Heart right ventricle (tissue), 16 donors: ENCODE data around the gene CACNA1C. TPM values are rescaled to one million over a fixed set of nuclear protein-coding genes. Genes with fewer than 3 reads are reported as not detected.

Experiments
- ATAC-seq, 8 donors: fragments of 200-7000 bp; cut with Tn5 transposase; one replicate each; pipeline ENCODE4 v1.9.1; 2020; ENCODE audit warnings: mild to moderate bottlenecking in 8 of 8, moderate library complexity in 8 of 8, moderate number of reproducible peaks in 1 of 8
- DNase-seq, 2 donors: peaks; one replicate each; pipeline ENCODE4 v3.0.0-alpha.2; 2020
- H3K27ac ChIP-seq, 10 donors: fragments of 200-600 bp; sonication (generic) in 2 of 10; one replicate each; pipeline versions ENCODE4 v1.5.0 to v1.8.0; 2020 to 2022; ENCODE audit warnings: mild to moderate bottlenecking in 3 of 10
- H3K27me3 ChIP-seq, 7 donors: fragments of 200-600 bp; one replicate each; pipeline ENCODE4 v1.8.0; 2021 to 2022; ENCODE audit warnings: mild to moderate bottlenecking in 2 of 7
- H3K36me3 ChIP-seq, 9 donors: fragments of 200-600 bp; sonication (generic) in 1 of 9; one replicate each; pipeline versions ENCODE4 v1.5.0 to v1.8.0; 2020 to 2022; ENCODE audit warnings: mild to moderate bottlenecking in 2 of 9
- H3K4me1 ChIP-seq, 9 donors: fragments of 200-600 bp; sonication (generic) in 1 of 9; one replicate each; pipeline versions ENCODE4 v1.5.0 to v1.8.0; 2020 to 2022; ENCODE audit warnings: mild to moderate bottlenecking in 4 of 9
- H3K4me3 ChIP-seq, 10 donors: fragments of 200-600 bp; sonication (generic) in 2 of 10; one replicate each; pipeline versions ENCODE4 v1.5.0 to v1.8.0; 2020 to 2022; ENCODE audit warnings: mild to moderate bottlenecking in 7 of 10, moderate library complexity in 2 of 10
- H3K9me3 ChIP-seq, 11 donors: fragments of 200-600 bp in 10 of 11; sonication (generic) in 2 of 11; one replicate each; pipeline versions ENCODE4 v1.5.0 to v1.8.0; 2013 to 2022; ENCODE audit warnings: mild to moderate bottlenecking in 2 of 11, control low read depth in 1 of 11, moderate library complexity in 1 of 11
- WGBS, 2 donors: extraction: QIAGEN DNeasy Blood & Tissue Kit; methylation state at CpG; one replicate each; pipeline ENCODE4 v1.1.7; 2013; ENCODE audit warnings: inconsistent platforms in 1 of 2; 5-methylcytosine and 5-hydroxymethylcytosine counted together
- intact Hi-C, 10 donors: fragments of 100-400 bp; cut with DNase I; formaldehyde crosslinking; loops; one replicate each; pipeline versions ENCODE4 v1.11.1 to v1.14.2; 2022
- polyA plus RNA-seq, 2 donors: library from polyadenylated mRNA; stranded (reverse); fragments of 200-250 nt; gene quantifications; one replicate each; pipeline ENCODE4 v1.2.3, GENCODE V29; 2013
- total RNA-seq, 10 donors: library from RNA; stranded (reverse); fragmentation: NEBNext Ultra II Directional in 3 of 10; extraction: Animal tissue kit (Norgen Biotek cat#: 25700) in 3 of 10; gene quantifications; one replicate each; pipeline versions ENCODE4 v1.2.1 to v1.2.4, GENCODE V29; 2021 to 2023
- TF ChIP-seq, protein P1 (sequence below), 9 donors: fragments of 200-600 bp; sonication (generic) in 2 of 9; IDR thresholded peaks; one replicate each; pipeline versions ENCODE4 v1.5.0 to v1.8.0; 2021 to 2022; ENCODE audit warnings: antibody characterized with exemption in 9 of 9, mild to moderate bottlenecking in 5 of 9, moderate library complexity in 1 of 9
- donor health status: Arrhythmogenic right ventricular cardiomyopathy.
- donor health status: ischemic (EF 13 %, LVEDD 7.1; RV severe dilation, severe dysfunction).
- donor health status: healthy with polysubstance abuse.
- donor health status: DM: no; HTN: yes; CAD: no.
- donor health status: DM: no; HTN: no; CAD: no.
- donor health status: ischemic (EF 25% LVEDD 6.9; RV normal size, moderate dysfunction).
- donor health status: ischemic (EF 25% LVEDD 5.7; RV mildly dilated, moderate dysfunction).
- donor health status: healthy.
- donor health status: DM: yes; HTN: yes; CAD: no.
- donor health status: Ischemic cardiomyopathy.
- donor health status: ischemic (EF 35%, LVEDD 5.7; RV mildly dilated, moderate dysfunction).
- donor health status: nonischemic (EF 11% LVEDD 7.7; RV severe dilation, severe dysfunction).
- donor health status: DM: yes; HTN: yes; CAD: no.
- donor health status: PGD.
- donor health status: ischemic (EF 29% LVEDD 5.4; RV normal size, mild dysfunction).
- donor health status: nonischemic (EF 23%, LVEDD 6.1; RV moderate dilation, normal function).

The CACNA1C gene
- total and polyA plus RNA-seq, 12 donors: 19.1 to 222 (median 183) TPM

DNA sequence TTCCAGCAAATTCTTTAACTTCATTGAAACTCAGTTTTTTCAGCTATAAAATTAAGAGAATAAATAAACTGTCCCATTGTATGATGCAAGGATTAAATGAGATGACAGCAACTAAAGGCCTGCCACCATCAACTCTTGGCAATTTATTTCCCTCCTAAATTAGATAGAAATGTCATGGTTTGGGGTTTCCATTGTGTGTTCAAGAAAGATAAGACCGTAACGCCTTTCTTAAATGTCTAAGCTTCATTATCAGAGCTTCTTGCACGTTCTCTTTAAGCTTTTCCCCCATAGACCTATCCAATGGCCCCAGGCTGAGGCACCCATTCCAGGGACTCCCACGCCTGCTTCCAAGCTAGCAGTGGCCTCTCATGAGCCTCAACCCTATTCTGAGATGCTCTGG is 281.9 kb downstream of the CACNA1C start:
- DNase-seq (no peak), ATAC-seq (no peak)
- Histone ChIP-seq H3K27ac (peak overlapping the region in 8 of 10 donors; percentile 21 to 92 (median 90)), H3K9me3 (no peaks in the 10 kb centered on the region), H3K27me3 (no peaks in the 10 kb centered on the region), H3K36me3 (no peaks in the 10 kb centered on the region), H3K4me3 (no peak overlapping the region), H3K4me1 (peaks cover 3 to 98% (median 87%) of the 10 kb centered on the region in 9 donors)
- TF ChIP-seq, protein P1, sequence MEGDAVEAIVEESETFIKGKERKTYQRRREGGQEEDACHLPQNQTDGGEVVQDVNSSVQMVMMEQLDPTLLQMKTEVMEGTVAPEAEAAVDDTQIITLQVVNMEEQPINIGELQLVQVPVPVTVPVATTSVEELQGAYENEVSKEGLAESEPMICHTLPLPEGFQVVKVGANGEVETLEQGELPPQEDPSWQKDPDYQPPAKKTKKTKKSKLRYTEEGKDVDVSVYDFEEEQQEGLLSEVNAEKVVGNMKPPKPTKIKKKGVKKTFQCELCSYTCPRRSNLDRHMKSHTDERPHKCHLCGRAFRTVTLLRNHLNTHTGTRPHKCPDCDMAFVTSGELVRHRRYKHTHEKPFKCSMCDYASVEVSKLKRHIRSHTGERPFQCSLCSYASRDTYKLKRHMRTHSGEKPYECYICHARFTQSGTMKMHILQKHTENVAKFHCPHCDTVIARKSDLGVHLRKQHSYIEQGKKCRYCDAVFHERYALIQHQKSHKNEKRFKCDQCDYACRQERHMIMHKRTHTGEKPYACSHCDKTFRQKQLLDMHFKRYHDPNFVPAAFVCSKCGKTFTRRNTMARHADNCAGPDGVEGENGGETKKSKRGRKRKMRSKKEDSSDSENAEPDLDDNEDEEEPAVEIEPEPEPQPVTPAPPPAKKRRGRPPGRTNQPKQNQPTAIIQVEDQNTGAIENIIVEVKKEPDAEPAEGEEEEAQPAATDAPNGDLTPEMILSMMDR (IDR thresholded peaks at IDR 0.05): no peak
- 91 to 94% methylated on average over 4 of the region's 4 CpGs for WGBS, 2 donors
- intact Hi-C loops: loop anchor here in 1 of 10 donors (5.0 kb wide), 1 partner anchor 257 kb away; no protein-coding TSS in a partner anchor

DNA sequence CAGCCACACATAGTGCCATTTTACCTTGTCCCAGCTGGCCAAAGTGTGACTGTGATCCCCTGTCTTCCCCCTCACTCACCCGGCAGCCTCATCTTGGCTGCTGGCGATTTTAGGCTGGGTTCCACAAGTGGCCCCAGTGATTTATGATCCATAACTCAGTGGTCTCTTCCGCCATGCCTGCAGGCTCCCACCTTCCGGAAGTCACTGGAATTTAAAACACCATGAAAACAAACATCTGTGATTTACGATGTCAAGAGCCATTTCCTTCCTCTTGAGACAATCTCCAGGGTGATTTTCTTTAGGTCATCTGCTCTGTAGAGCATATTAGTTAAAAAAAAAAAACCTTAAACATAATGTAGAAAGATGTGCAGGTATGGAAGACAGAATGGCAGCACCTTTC is 282.3 kb downstream of the CACNA1C start:
- H3K4me1 ChIP-seq: peaks cover 3 to 98% (median 84%) of the 10 kb centered on the region in 9 donors
- no peak for DNase-seq
- WGBS, 2 donors: 71% methylated on average over 5 of the region's 5 CpGs
- H3K4me3 ChIP-seq: no peak overlapping the region
- intact Hi-C loops: loop anchor here in 1 of 10 donors (5.0 kb wide), 1 partner anchor 258 kb away; no protein-coding TSS in a partner anchor
- H3K36me3 ChIP-seq: no peaks in the 10 kb centered on the region
- H3K9me3 ChIP-seq: no peaks in the 10 kb centered on the region
- TF ChIP-seq, protein P1 (IDR thresholded peaks at IDR 0.05): no peak
- ATAC-seq: no peak
- peak overlapping the region in 8 of 10 donors; percentile 21 to 92 (median 90) for H3K27ac ChIP-seq
- no peaks in the 10 kb centered on the region for H3K27me3 ChIP-seq

DNA sequence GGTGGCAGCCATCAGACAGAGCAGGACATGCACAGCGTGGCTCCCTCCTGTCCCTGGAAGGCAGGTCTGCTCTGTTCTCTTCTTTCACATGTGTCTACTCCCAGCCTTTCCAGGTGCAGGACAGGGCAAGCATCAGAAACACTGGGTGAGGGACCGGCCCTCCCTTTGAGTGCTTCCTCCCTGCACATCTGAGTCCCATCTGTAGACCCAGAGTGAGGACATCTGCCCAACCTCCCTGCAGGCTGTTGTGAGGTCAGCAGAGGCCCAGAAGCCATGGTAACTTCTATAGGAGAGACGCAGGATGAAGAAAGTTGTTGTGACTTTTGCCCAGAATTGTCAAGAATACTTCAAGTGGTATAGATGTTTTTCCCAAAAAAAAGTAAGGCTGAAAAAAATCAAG is 282.7 kb downstream of the CACNA1C start:
- no peaks in the 10 kb centered on the region for H3K36me3 ChIP-seq
- TF ChIP-seq, protein P1 (IDR thresholded peaks at IDR 0.05): no peak
- WGBS, 2 donors: 69 to 72% methylated on average over 3 of the region's 3 CpGs
- H3K4me1 ChIP-seq: peaks cover 3 to 98% (median 87%) of the 10 kb centered on the region in 9 donors
- ATAC-seq (peak in 1 of 8 donors; percentile 22), DNase-seq (no peak)
- H3K9me3 ChIP-seq: no peaks in the 10 kb centered on the region
- intact Hi-C loops: loop anchor here in 1 of 10 donors (5.0 kb wide), 1 partner anchor 258 kb away; no protein-coding TSS in a partner anchor
- H3K27me3 ChIP-seq: no peaks in the 10 kb centered on the region
- peak overlapping the region in 7 of 10 donors; percentile 82 to 92 (median 91) for H3K27ac ChIP-seq
- H3K4me3 ChIP-seq: no peak overlapping the region

DNA sequence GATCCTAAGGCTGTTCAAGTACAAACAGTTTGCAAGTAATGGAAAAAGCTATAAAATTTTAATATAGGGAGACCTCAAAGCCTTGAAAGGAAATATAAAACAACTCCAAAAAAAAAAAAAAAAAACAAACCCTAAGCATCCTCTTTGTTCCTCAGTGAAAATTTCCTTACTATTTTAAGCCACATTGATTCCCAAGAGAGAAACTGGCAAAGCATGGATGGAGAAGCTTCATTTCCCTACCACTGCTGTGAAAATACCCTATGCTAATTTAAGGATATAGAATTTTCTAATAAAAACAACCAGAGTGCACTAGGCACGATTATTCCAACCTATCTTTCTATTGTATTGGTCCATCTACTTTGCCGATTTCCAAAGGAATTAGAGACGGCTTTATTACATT is 283.1 kb downstream of the CACNA1C start:
- intact Hi-C loops: loop anchor here in 1 of 10 donors (5.0 kb wide), 1 partner anchor 259 kb away; no protein-coding TSS in a partner anchor
- no peak for DNase-seq
- TF ChIP-seq, protein P1 (IDR thresholded peaks at IDR 0.05): no peak
- Histone ChIP-seq H3K4me3 (no peak overlapping the region), H3K36me3 (no peaks in the 10 kb centered on the region), H3K27ac (peak overlapping the region; percentile 67 to 92 (median 88)), H3K27me3 (no peaks in the 10 kb centered on the region), H3K4me1 (peaks cover 3 to 99% (median 84%) of the 10 kb centered on the region in 9 donors), H3K9me3 (no peaks in the 10 kb centered on the region)
- ATAC-seq: no peak
- 44 to 58% methylated on average over 3 of the region's 3 CpGs for WGBS, 2 donors
